ENCODE data around the gene PDE4D.

PDE4D gene

DNA sequence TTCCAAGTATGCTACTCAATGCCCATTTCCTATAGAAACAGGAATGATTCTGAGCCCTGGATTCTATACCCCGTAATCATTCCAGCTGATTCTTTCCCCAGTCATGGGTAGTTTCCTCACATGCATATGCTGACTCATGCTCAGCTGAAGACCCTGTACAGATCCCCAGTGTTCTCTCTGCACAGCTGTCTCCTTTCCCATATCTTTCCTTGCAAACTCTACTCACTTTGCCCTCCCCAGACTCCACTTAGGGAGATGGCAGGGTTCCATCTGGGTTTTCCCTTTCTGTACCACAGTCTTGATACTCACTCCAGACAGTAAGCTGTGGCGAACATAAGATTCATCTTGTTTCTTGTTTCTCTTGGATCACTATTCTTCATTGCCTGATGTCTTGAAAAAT is 953.1 kb downstream of the PDE4D start:
- H3K4me3 ChIP-seq (replicated peaks; ENCODE audit: insufficient read depth, low read length), result no peak overlapping the region
- no peak for DNase-seq (ENCODE audit: low read depth in 1 of 2, low spot score in 1 of 2)
- H3K27me3 ChIP-seq (ENCODE audit: insufficient read depth, poor library complexity, severe bottlenecking), result no peaks in the 10 kb centered on the region
- TF ChIP-seq CTCF (IDR thresholded peaks at IDR 0.05; ENCODE audit: insufficient read depth, low read length) (no peak), POLR2AphosphoS5 (IDR thresholded peaks at IDR 0.05; ENCODE audit: low read depth) (no peak), REST (IDR thresholded peaks at IDR 0.05; ENCODE audit: insufficient replicate concordance, low read depth) (no peak), SPI1 (IDR thresholded peaks at IDR 0.05; ENCODE audit: borderline replicate concordance, low read depth) (no peak)
- H3K27ac ChIP-seq (replicated peaks), result no peak overlapping the region

- no peak for DNase-seq (ENCODE audit: low read depth in 1 of 2, low spot score in 1 of 2)
- TF ChIP-seq GABPA (IDR thresholded peaks at IDR 0.05; ENCODE audit: low read depth) (no peak), SPI1 (IDR thresholded peaks at IDR 0.05; ENCODE audit: borderline replicate concordance, low read depth) (no peak), POLR2AphosphoS5 (IDR thresholded peaks at IDR 0.05; ENCODE audit: low read depth) (no peak), REST (IDR thresholded peaks at IDR 0.05; ENCODE audit: insufficient replicate concordance, low read depth) (no peak), CTCF (IDR thresholded peaks at IDR 0.05; ENCODE audit: insufficient read depth, low read length) (no peak)
- no peak overlapping the region for H3K27ac ChIP-seq (replicated peaks)
- H3K27me3 ChIP-seq (ENCODE audit: insufficient read depth, poor library complexity, severe bottlenecking), result no peaks in the 10 kb centered on the region
- no peak overlapping the region for H3K4me3 ChIP-seq (replicated peaks; ENCODE audit: insufficient read depth, low read length)
These were observed 953.9 kb downstream of the PDE4D start for GRCh38 chr5:58939664-58940063.

DNA sequence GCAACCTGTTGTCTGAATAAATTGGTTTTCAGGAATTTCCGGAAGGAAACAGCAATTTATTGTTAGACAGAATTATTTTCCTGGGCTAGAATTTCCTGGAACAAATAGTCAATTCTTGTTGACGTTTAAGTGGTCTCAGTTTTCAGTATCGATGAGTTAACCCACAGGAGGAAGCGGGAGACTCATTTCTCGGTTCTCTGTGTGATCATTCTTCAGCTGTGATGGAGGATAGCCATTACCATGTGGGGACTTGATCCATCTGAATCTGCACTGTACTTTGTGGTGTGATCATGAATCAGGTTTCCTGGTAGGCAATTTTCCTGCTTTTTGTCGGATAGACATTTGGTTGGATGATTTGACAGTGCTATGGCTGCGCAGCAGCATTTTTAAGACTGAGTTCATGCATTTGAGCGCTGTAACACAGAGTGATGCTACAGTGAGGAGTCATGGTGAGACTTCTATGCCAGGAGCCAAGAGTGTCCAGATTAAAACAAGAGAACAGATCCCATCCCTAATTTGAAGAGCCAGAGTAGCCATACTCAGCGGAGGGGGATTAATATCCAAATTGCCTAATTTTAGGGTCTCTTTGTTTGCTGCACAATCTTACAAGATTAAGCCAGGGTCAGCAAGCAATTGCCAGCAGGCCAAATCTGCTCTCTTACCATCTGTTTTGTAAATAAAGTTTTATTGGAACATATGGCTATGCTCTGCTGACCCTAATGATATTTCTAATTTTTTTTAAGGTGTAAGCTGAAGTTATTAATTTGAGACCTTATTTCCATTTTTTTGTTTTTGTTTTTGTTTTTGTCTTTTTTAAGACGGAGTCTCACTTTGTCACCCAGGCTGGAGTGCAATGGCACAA is 954.7 kb downstream of the PDE4D start:
- Histone ChIP-seq H3K27ac (replicated peaks) (no peak overlapping the region), H3K27me3 (ENCODE audit: insufficient read depth, poor library complexity, severe bottlenecking) (no peaks in the 10 kb centered on the region), H3K4me3 (replicated peaks; ENCODE audit: insufficient read depth, low read length) (no peak overlapping the region)
- DNase-seq (ENCODE audit: low read depth in 1 of 2, low spot score in 1 of 2), result no peak
- no peak for TF ChIP-seq POLR2AphosphoS5 (IDR thresholded peaks at IDR 0.05; ENCODE audit: low read depth)
- TF ChIP-seq REST (IDR thresholded peaks at IDR 0.05; ENCODE audit: insufficient replicate concordance, low read depth), result no peak
- no peak for TF ChIP-seq SPI1 (IDR thresholded peaks at IDR 0.05; ENCODE audit: borderline replicate concordance, low read depth)
- TF ChIP-seq GABPA (IDR thresholded peaks at IDR 0.05; ENCODE audit: low read depth), result no peak
- TF ChIP-seq CTCF (IDR thresholded peaks at IDR 0.05; ENCODE audit: insufficient read depth, low read length), result no peak
